H1 (cell line): ENCODE results near the gene OPCML. TPM values are rescaled to one million over a fixed set of nuclear protein-coding genes. Genes with fewer than 3 reads are reported as not detected.

Experiments used
- CTCF ChIA-PET: fragments of 300-600 bp; sonication (Branson Sonifier 250); formaldehyde crosslinking; loops from one replicate; lab custom pipeline; 2021; ENCODE audit not compliant: partially characterized antibody; lab: Charles Lee
- POLR2A ChIA-PET: fragments of 300-600 bp; sonication (Branson Sonifier 250); formaldehyde crosslinking; loops from one replicate; lab custom pipeline; 2021; ENCODE audit warnings: inconsistent platforms; ENCODE audit not compliant: partially characterized antibody; lab: Charles Lee
- DNase-seq, 2 experiments: peaks; one replicate each; pipeline versions ENCODE4 v3.0.0 to v3.0.0-alpha.2; 2010 to 2022; ENCODE audit warnings: low spot score in 2 of 2, low read depth in 1 of 2, mixed read lengths in 1 of 2
- FAIRE-seq: peaks from 2 replicates; lab custom pipeline; 2011; peaks lifted over from hg19 to GRCh38; lab: Jason Lieb, UNC
- H2AFZ ChIP-seq: 2 replicates; pipeline ENCODE4 v1.8.1; 2012; ENCODE audit warnings: low read length, inconsistent platforms
- H2AK5ac ChIP-seq: 2 replicates; pipeline ENCODE4 v1.6.1; 2013; ENCODE audit warnings: low read depth, low read length
- H2BK120ac ChIP-seq: replicated peaks from 2 replicates; pipeline ENCODE3; 2013; ENCODE audit warnings: low read depth, low read length, inconsistent platforms
- H2BK12ac ChIP-seq: 2 replicates; pipeline ENCODE4 v1.6.1; 2013; ENCODE audit warnings: low read depth, low read length
- H2BK15ac ChIP-seq: 2 replicates; pipeline ENCODE4 v1.6.1; 2013; ENCODE audit warnings: low read length
- H2BK20ac ChIP-seq: 2 replicates; pipeline ENCODE4 v1.6.1; 2013; ENCODE audit warnings: low read length
- H2BK5ac ChIP-seq: 2 replicates; pipeline ENCODE4 v1.6.1; 2013; ENCODE audit warnings: low read depth, low read length
- H3K14ac ChIP-seq: 2 replicates; pipeline ENCODE4 v1.6.1; 2013; ENCODE audit warnings: inconsistent platforms; ENCODE audit not compliant: insufficient read length
- H3K18ac ChIP-seq: 2 replicates; pipeline ENCODE4 v1.6.1; 2013; ENCODE audit warnings: low read length; ENCODE audit errors: extremely low read depth
- H3K23ac ChIP-seq: 2 replicates; pipeline ENCODE4 v1.6.1; 2013; ENCODE audit warnings: inconsistent platforms; ENCODE audit not compliant: insufficient read length
- H3K23me2 ChIP-seq: 2 replicates; pipeline ENCODE4 v1.6.1; 2013; ENCODE audit warnings: low read depth, low read length
- H3K27ac ChIP-seq: 2 replicates; pipeline ENCODE4 v1.6.1; 2011; ENCODE audit warnings: low read depth, low read length, inconsistent platforms
- H3K27me3 ChIP-seq, 4 experiments: replicated peaks in 1 of 4; 1 replicate in 1 of 4; 2 replicates in 3 of 4; pipeline versions ENCODE4 v1.6.1 to v1.8.1; 2011 to 2013; ENCODE audit warnings: low read length in 3 of 4, mild to moderate bottlenecking in 3 of 4, inconsistent platforms in 2 of 4, mixed read lengths in 2 of 4, moderate library complexity in 1 of 4; ENCODE audit not compliant: control insufficient read depth in 3 of 4, insufficient read depth in 3 of 4; ENCODE audit errors: extremely low read depth in 1 of 4
- H3K36me3 ChIP-seq, 4 experiments: 2 replicates each; pipeline versions ENCODE4 v1.6.1 to v1.8.1; 2011 to 2013; ENCODE audit warnings: mild to moderate bottlenecking in 4 of 4, low read length in 3 of 4, moderate library complexity in 2 of 4, control low read depth in 1 of 4, inconsistent platforms in 1 of 4; ENCODE audit not compliant: insufficient read depth in 4 of 4, control insufficient read depth in 2 of 4
- H3K4ac ChIP-seq: replicated peaks from 2 replicates; pipeline ENCODE3; 2013; ENCODE audit warnings: low read length, low read depth, mixed read lengths, inconsistent platforms; ENCODE audit not compliant: insufficient read length
- H3K4me1 ChIP-seq, 4 experiments: replicated peaks in 1 of 4; 1 replicate in 1 of 4; 2 replicates in 3 of 4; pipeline versions ENCODE4 v1.6.1 to v1.8.1; 2011 to 2013; ENCODE audit warnings: low read length in 3 of 4, inconsistent platforms in 2 of 4, mixed read lengths in 1 of 4; ENCODE audit not compliant: insufficient read depth in 4 of 4, control insufficient read depth in 3 of 4
- H3K4me2 ChIP-seq, 2 experiments: 2 replicates each; pipeline versions ENCODE4 v1.6.1 to v1.8.1; 2011 to 2013; ENCODE audit warnings: low read depth in 2 of 2, low read length in 2 of 2, control low read depth in 1 of 2, inconsistent platforms in 1 of 2, mild to moderate bottlenecking in 1 of 2; ENCODE audit not compliant: insufficient read depth in 1 of 2
- H3K4me3 ChIP-seq, 4 experiments: fragments of 200-600, 300-600 bp in 1 of 4; sonication (generic), shearing (Covaris generic), sonication (Bioruptor Twin) in 1 of 4; 2 replicates each; pipeline versions ENCODE4 v1.5.1 to v1.8.1; 2011 to 2016; ENCODE audit warnings: low read length in 4 of 4, low read depth in 3 of 4, control low read depth in 2 of 4, inconsistent platforms in 2 of 4, mild to moderate bottlenecking in 2 of 4, mixed read lengths in 1 of 4, moderate library complexity in 1 of 4; ENCODE audit not compliant: insufficient read depth in 2 of 4; ENCODE audit errors: extremely low read depth in 1 of 4
- H3K56ac ChIP-seq: replicated peaks from 2 replicates; pipeline ENCODE3; 2013; ENCODE audit warnings: low read depth, mild to moderate bottlenecking, mixed read lengths, low read length, inconsistent platforms; ENCODE audit not compliant: insufficient read length
- H3K79me1 ChIP-seq: 2 replicates; pipeline ENCODE4 v1.6.1; 2013; ENCODE audit warnings: low read depth, low read length, control low read depth
- H3K79me2 ChIP-seq, 2 experiments: 2 replicates each; pipeline versions ENCODE4 v1.6.1 to v1.8.1; 2012 to 2013; ENCODE audit warnings: low read length in 2 of 2, mild to moderate bottlenecking in 2 of 2, inconsistent platforms in 1 of 2; ENCODE audit not compliant: insufficient read depth in 2 of 2, control insufficient read depth in 1 of 2
- H3K9ac ChIP-seq, 4 experiments: replicated peaks in 1 of 4; 1 replicate in 1 of 4; 2 replicates in 3 of 4; pipeline versions ENCODE4 v1.6.1 to v1.8.1; 2011 to 2013; ENCODE audit warnings: low read depth in 3 of 4, low read length in 3 of 4, control low read depth in 2 of 4, mild to moderate bottlenecking in 2 of 4, moderate library complexity in 2 of 4, inconsistent platforms in 1 of 4; ENCODE audit errors: extremely low read depth in 1 of 4
- H3K9me3 ChIP-seq, 2 experiments: 2 replicates each; pipeline versions ENCODE4 v1.6.1 to v1.8.1; 2012 to 2013; ENCODE audit warnings: mild to moderate bottlenecking in 2 of 2, moderate library complexity in 2 of 2, control low read depth in 1 of 2, inconsistent platforms in 1 of 2, low read depth in 1 of 2, low read length in 1 of 2, mixed read lengths in 1 of 2; ENCODE audit not compliant: insufficient read depth in 2 of 2
- H4K20me1 ChIP-seq, 2 experiments: replicated peaks in 1 of 2; 2 replicates each; pipeline versions ENCODE3 to v1.8.1; 2011 to 2013; ENCODE audit warnings: inconsistent platforms in 2 of 2, low read length in 2 of 2, mild to moderate bottlenecking in 1 of 2; ENCODE audit not compliant: insufficient read depth in 2 of 2, control insufficient read depth in 1 of 2
- H4K5ac ChIP-seq: 2 replicates; pipeline ENCODE4 v1.6.1; 2013; ENCODE audit warnings: low read length, low read depth, mixed read lengths, inconsistent platforms; ENCODE audit not compliant: insufficient read length
- H4K8ac ChIP-seq: 2 replicates; pipeline ENCODE4 v1.8.0; 2013; ENCODE audit warnings: mild to moderate bottlenecking, moderate library complexity, low read length, inconsistent platforms; ENCODE audit not compliant: insufficient read depth; ENCODE audit errors: extremely low read depth
- H4K91ac ChIP-seq: replicated peaks from 2 replicates; pipeline ENCODE3; 2013; ENCODE audit warnings: low read length, mixed read lengths, inconsistent platforms; ENCODE audit not compliant: insufficient read length
- EGR1 ChIP-seq: IDR thresholded peaks from 2 replicates; pipeline ENCODE4 v1.6.1; 2011; ENCODE audit warnings: low read depth, low read length, borderline replicate concordance
- JUN ChIP-seq: IDR thresholded peaks from 2 replicates; pipeline ENCODE4 v1.6.1; 2011; ENCODE audit warnings: low read depth, mild to moderate bottlenecking, improper control_type of control experiment, low read length
- NRF1 ChIP-seq: IDR thresholded peaks from 2 replicates; pipeline ENCODE4 v1.6.1; 2011; ENCODE audit warnings: mild to moderate bottlenecking, low read depth, low read length, improper control_type of control experiment
- RAD21 ChIP-seq, 2 experiments: IDR thresholded peaks in 1 of 2; conservative IDR thresholded peaks in 1 of 2; 2 replicates each; pipeline ENCODE4 v1.6.1; 2011; ENCODE audit warnings: low read depth in 2 of 2, low read length in 2 of 2, improper control_type of control experiment in 1 of 2, inconsistent platforms in 1 of 2, mild to moderate bottlenecking in 1 of 2, moderate library complexity in 1 of 2
- SRF ChIP-seq: IDR thresholded peaks from 2 replicates; pipeline ENCODE4 v1.6.1; 2011; ENCODE audit warnings: mild to moderate bottlenecking, low read depth, low read length, moderate library complexity
- WGBS, 2 experiments: shearing (Covaris generic) in 1 of 2; methylation state at CpG; one replicate each; pipeline versions ENCODE4 v1.1.6 to v1.1.7; 2013 to 2015; ENCODE audit warnings: low lambda C conversion rate in 2 of 2, mixed read lengths in 2 of 2, inconsistent platforms in 1 of 2, low coverage in 1 of 2, missing lambda C conversion rate in 1 of 2; ENCODE audit not compliant: insufficient replicate concordance in 2 of 2, insufficient coverage in 1 of 2, insufficient read length in 1 of 2; ENCODE audit errors: extremely low coverage in 1 of 2, missing lambda C conversion rate in 1 of 2; 5-methylcytosine and 5-hydroxymethylcytosine counted together
- polyA plus RNA-seq, 7 experiments: library from polyadenylated mRNA; depleted of rRNA in 3 of 7; stranded (reverse) in 5 of 7; unstranded in 2 of 7; fragments of >200 nt in 5 of 7; fragments of 200-250 nt in 2 of 7; gene quantifications; 1 replicate in 5 of 7; 2 replicates in 1 of 7; 4 replicates in 1 of 7; pipeline versions ENCODE4 v1.2.1 to v1.2.3, GENCODE V29; 2011 to 2013; ENCODE audit warnings: missing spikeins in 2 of 7, mixed read lengths in 2 of 7
- total RNA-seq: library from RNA; stranded (reverse); fragmentation: NEBNext Ultra II Directional; extraction: Animal tissue kit (Norgen Biotek cat#: 25700); gene quantifications from 2 replicates; pipeline ENCODE4 v1.2.1, GENCODE V29; 2021
- TF ChIP-seq, protein P1 (sequence below), 3 experiments: IDR thresholded peaks; 1 replicate in 2 of 3; 2 replicates in 1 of 3; pipeline versions ENCODE4 v1.5.1 to v1.6.1; 2011; ENCODE audit warnings: low read length in 3 of 3, mild to moderate bottlenecking in 3 of 3, inconsistent platforms in 2 of 3, low read depth in 1 of 3, moderate library complexity in 1 of 3; ENCODE audit not compliant: insufficient read depth in 1 of 3; ENCODE audit errors: control extremely low read depth in 1 of 3

Gene OPCML
- total and polyA plus RNA-seq, 2 of the 8 experiments (the other 6 are each of a cell fraction or from before 2014, with no cell fraction given) = 2.3 to 3.1 TPM

DNA sequence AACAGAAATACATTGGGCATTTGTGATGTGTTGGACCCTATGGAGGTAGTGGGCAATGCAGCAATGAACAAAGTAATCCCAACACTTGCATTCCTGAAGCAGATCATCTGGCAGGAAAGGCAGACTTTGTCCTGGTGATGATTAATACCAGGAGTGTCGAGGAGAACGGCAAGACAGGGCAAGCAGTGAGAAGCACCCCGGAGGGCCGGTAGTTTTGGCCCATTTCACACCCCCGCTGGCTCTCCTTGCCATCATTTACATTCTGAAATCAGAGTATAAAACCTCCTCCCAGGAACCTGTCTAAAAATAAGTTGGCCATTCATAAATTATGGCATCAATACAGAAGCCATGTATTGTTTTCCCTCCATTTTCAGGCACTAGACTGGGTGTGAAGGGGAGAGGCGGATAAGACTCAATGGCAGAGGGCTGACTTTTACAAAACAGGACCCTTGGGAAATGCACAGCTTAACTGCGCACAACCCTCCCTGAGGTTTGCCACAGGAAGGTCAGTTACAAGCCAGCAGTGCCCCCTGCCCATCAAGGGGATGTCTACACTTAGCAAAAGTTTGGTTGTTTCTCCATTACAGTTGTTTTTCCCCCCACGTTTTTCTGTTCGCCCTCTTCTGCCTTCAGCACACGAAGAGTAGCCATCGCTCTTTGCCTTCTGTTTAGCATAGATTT is 55.6 kb downstream of the OPCML start:
- no peak overlapping the region for H3K4me2 ChIP-seq
- no peak overlapping the region for H2BK120ac ChIP-seq
- no peak overlapping the region for H3K23ac ChIP-seq
- H4K8ac ChIP-seq = no peak overlapping the region
- H4K91ac ChIP-seq = no peak overlapping the region
- H3K4ac ChIP-seq = no peak overlapping the region
- H3K23me2 ChIP-seq = no peaks in the 10 kb centered on the region
- no peaks in the 10 kb centered on the region for H4K20me1 ChIP-seq
- H2AFZ ChIP-seq = no peak overlapping the region
- POLR2A ChIA-PET = interaction anchor here (1.1 kb wide), 1 partner anchor 45 kb away, joined by 3 read pairs; no protein-coding TSS in a partner anchor
- TF ChIP-seq, protein P1, sequence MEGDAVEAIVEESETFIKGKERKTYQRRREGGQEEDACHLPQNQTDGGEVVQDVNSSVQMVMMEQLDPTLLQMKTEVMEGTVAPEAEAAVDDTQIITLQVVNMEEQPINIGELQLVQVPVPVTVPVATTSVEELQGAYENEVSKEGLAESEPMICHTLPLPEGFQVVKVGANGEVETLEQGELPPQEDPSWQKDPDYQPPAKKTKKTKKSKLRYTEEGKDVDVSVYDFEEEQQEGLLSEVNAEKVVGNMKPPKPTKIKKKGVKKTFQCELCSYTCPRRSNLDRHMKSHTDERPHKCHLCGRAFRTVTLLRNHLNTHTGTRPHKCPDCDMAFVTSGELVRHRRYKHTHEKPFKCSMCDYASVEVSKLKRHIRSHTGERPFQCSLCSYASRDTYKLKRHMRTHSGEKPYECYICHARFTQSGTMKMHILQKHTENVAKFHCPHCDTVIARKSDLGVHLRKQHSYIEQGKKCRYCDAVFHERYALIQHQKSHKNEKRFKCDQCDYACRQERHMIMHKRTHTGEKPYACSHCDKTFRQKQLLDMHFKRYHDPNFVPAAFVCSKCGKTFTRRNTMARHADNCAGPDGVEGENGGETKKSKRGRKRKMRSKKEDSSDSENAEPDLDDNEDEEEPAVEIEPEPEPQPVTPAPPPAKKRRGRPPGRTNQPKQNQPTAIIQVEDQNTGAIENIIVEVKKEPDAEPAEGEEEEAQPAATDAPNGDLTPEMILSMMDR (IDR thresholded peaks at IDR 0.05; ENCODE audit: control extremely low read depth in 1 of 3, insufficient read depth in 1 of 3, low read depth in 1 of 3, low read length in 3 of 3) = peak; percentile 41 to 57 (median 55)
- no peak for TF ChIP-seq SRF
- no peak for TF ChIP-seq JUN
- no peak for TF ChIP-seq NRF1
- TF ChIP-seq RAD21 (IDR thresholded peaks at IDR 0.05 in 1 of 2, conservative IDR thresholded peaks at IDR 0.05 in 1 of 2; ENCODE audit: low read depth in 2 of 2, low read length in 2 of 2) = peak; percentile 73 to 76
- TF ChIP-seq EGR1 = no peak
- TF ChIP-seq, all 59 proteins: peak for 2
- Histone ChIP-seq H3K4me3 (no peak overlapping the region), H2BK15ac (no peak overlapping the region), H2AK5ac (no peak overlapping the region), H3K79me2 (no peaks in the 10 kb centered on the region), H2BK5ac (no peak overlapping the region), H3K79me1 (no peaks in the 10 kb centered on the region), H2BK20ac (no peak overlapping the region), H3K27me3 (no peaks in the 10 kb centered on the region), H3K18ac (no peak overlapping the region), H3K36me3 (no peaks in the 10 kb centered on the region), H3K27ac (no peak overlapping the region), H3K4me1 (peaks cover 0 to 5% (median 1%) of the 10 kb centered on the region in 4 experiments; a peak in 1 of 7 replicates), H3K9ac (no peak overlapping the region), H4K5ac (no peak overlapping the region), H3K56ac (no peak overlapping the region), H3K14ac (no peak overlapping the region), H2BK12ac (no peak overlapping the region), H3K9me3 (no peaks in the 10 kb centered on the region)
- WGBS, 2 experiments = 89% methylated on average over 11 of the region's 11 CpGs; no CpG with 5 or more reads in 1 of the 2 experiments
- CTCF ChIA-PET = interaction anchor here (0.7 to 1.5 kb wide), 4 partner anchors 300 to 393 kb away, joined by 3 read pairs; no protein-coding TSS in a partner anchor
- FAIRE-seq = peak; percentile 57
- no peak for DNase-seq
